Fibroblast of lung (primary cell): Measurements from ENCODE around the gene GRIN1.
A peak's percentile ranks its signal among the peaks of the same experiment; 100 is the strongest.

Experiments used
- CTCF ChIP-seq, 2 donors: IDR thresholded peaks in 1 of 2; conservative IDR thresholded peaks in 1 of 2; 1 replicate in 1 of 2; 2 replicates in 1 of 2; pipeline ENCODE4 v1.5.1; 2011 to 2012; ENCODE audit warnings: low read length in 2 of 2, control low read depth in 1 of 2, inconsistent platforms in 1 of 2, low read depth in 1 of 2, mild to moderate bottlenecking in 1 of 2
- EZH2 ChIP-seq: IDR thresholded peaks from 2 replicates; pipeline ENCODE4 v1.5.1; 2012; ENCODE audit warnings: low read length, control low read depth, mild to moderate bottlenecking; ENCODE audit errors: missing control alignments

- TF ChIP-seq CTCF (conservative IDR thresholded peaks at IDR 0.05 in 1 of 2, IDR thresholded peaks at IDR 0.05 in 1 of 2; ENCODE audit: low read depth in 1 of 2, low read length in 2 of 2) (peak in 1 of 2 donors; percentile 19), EZH2 (no peak)
Measured at GRCh38 chr9:137213160-137214060, 74.5 kb downstream of the GRIN1 start.
